Vagina (tissue), 2 donors: Measurements from ENCODE around the gene ZNF318. TPM values are rescaled to one million over a fixed set of nuclear protein-coding genes. Genes with fewer than 3 reads are reported as not detected.

Source experiments
- DNase-seq, 2 donors: peaks; one replicate each; pipeline ENCODE4 v3.0.0-alpha.2; 2017; ENCODE audit errors: extremely low spot score in 2 of 2
- H3K27ac ChIP-seq: fragments of 200-600 bp; sonication (generic); one replicate; pipeline ENCODE4 v1.5.1; 2019
- H3K27me3 ChIP-seq: fragments of 200-600 bp; sonication (generic); one replicate; pipeline ENCODE4 v1.5.1; 2019
- H3K36me3 ChIP-seq, 2 donors: fragments of 200-600 bp; sonication (generic); one replicate each; pipeline ENCODE4 v1.5.1; 2017 to 2019
- H3K4me1 ChIP-seq: fragments of 200-600 bp; sonication (generic); one replicate; pipeline ENCODE4 v1.5.1; 2019
- H3K4me3 ChIP-seq, 2 donors: fragments of 200-600 bp; sonication (generic); 1 replicate in 1 of 2; 2 replicates in 1 of 2; pipeline ENCODE4 v1.5.1; 2016 to 2019
- H3K9me3 ChIP-seq: fragments of 200-600 bp; sonication (generic); one replicate; pipeline ENCODE4 v1.5.1; 2019
- POLR2A ChIP-seq, 2 donors: fragments of 450-650 bp; IDR thresholded peaks; one replicate each; pipeline ENCODE4 v1.6.1; 2017; ENCODE audit warnings: antibody characterized with exemption in 2 of 2, mild to moderate bottlenecking in 2 of 2, moderate library complexity in 2 of 2
- POLR2AphosphoS5 ChIP-seq, 2 donors: sonication (generic); formaldehyde crosslinking; IDR thresholded peaks; one replicate each; pipeline ENCODE4 v1.9.0; 2017; ENCODE audit warnings: antibody characterized with exemption in 2 of 2, mild to moderate bottlenecking in 2 of 2, low read depth in 1 of 2; ENCODE audit not compliant: insufficient read depth in 1 of 2
- intact Hi-C: fragments of 100-400 bp; cut with DNase I; formaldehyde crosslinking; loops from one replicate; pipeline ENCODE4 v1.15.1; 2023
- total RNA-seq: library from RNA; depleted of rRNA; stranded (reverse); fragments of >200 nt; gene quantifications from one replicate; pipeline ENCODE4 v1.2.3, GENCODE V29; 2016
- TF ChIP-seq, protein P1 (sequence below), 3 experiments: fragments of 450-650 bp in 2 of 3; fragments of 200-600 bp in 1 of 3; sonication (generic) in 1 of 3; IDR thresholded peaks; one replicate each; pipeline ENCODE4 v1.5.1; 2017 to 2019; ENCODE audit warnings: antibody characterized with exemption in 3 of 3, mild to moderate bottlenecking in 2 of 3, moderate library complexity in 2 of 3

ZNF318 gene
- total RNA-seq, 1 donor from 2014 or later = 17.2 TPM

DNA sequence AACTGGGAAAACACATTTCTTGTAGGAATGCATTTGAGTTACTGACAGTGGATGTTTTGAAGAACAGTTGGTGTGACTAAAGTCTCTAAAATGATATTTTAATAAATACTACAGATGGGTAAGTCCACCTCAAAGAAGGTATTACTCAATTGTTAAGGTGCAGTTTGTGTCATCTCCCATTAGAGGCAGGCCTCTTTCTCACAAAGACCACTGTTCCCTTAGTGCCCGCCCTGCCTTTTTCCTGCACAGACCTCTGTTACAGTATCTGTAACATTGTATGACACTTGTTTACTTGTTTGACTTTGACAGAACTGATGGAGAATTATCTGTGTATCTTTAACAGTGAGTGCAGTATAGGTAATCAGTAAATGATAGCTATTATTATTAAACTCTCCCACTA lies 55.6 kb downstream of the ZNF318 start:
- no peak for DNase-seq
- intact Hi-C loops = no loop called here
- no peaks in the 10 kb centered on the region for H3K36me3 ChIP-seq
- no peak overlapping the region for H3K27ac ChIP-seq
- TF ChIP-seq POLR2A (IDR thresholded peaks at IDR 0.05) = no peak
- TF ChIP-seq, protein P1, sequence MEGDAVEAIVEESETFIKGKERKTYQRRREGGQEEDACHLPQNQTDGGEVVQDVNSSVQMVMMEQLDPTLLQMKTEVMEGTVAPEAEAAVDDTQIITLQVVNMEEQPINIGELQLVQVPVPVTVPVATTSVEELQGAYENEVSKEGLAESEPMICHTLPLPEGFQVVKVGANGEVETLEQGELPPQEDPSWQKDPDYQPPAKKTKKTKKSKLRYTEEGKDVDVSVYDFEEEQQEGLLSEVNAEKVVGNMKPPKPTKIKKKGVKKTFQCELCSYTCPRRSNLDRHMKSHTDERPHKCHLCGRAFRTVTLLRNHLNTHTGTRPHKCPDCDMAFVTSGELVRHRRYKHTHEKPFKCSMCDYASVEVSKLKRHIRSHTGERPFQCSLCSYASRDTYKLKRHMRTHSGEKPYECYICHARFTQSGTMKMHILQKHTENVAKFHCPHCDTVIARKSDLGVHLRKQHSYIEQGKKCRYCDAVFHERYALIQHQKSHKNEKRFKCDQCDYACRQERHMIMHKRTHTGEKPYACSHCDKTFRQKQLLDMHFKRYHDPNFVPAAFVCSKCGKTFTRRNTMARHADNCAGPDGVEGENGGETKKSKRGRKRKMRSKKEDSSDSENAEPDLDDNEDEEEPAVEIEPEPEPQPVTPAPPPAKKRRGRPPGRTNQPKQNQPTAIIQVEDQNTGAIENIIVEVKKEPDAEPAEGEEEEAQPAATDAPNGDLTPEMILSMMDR (IDR thresholded peaks at IDR 0.05) = no peak
- TF ChIP-seq POLR2AphosphoS5 (IDR thresholded peaks at IDR 0.05; ENCODE audit: insufficient read depth in 1 of 2, low read depth in 1 of 2) = no peak
- H3K4me3 ChIP-seq = no peak overlapping the region
- H3K9me3 ChIP-seq = no peaks in the 10 kb centered on the region
- H3K4me1 ChIP-seq = peaks cover 3% of the 10 kb centered on the region
- H3K27me3 ChIP-seq = no peaks in the 10 kb centered on the region

DNA sequence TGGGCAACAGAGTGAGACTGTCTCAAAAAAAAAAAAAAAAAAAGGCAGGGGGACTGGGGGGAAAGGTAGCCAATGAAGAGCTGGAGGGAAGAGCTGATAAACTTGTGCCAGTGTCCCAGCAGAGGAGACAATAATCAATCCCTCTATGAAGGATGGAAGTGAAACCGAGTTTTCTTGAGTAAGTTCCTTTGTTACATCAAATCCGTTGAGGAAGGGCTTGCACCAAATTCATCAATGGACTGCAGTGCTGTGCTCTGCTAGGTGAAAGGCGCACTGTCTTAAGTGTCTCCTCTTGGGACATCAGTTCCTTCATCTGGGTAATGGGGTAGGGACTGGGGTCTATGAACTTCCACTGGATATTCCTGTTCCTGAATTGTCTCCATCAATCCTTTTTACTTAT lies 57.8 kb downstream of the ZNF318 start:
- H3K27me3 ChIP-seq = no peaks in the 10 kb centered on the region
- no peak for TF ChIP-seq POLR2AphosphoS5 (IDR thresholded peaks at IDR 0.05; ENCODE audit: insufficient read depth in 1 of 2, low read depth in 1 of 2)
- TF ChIP-seq, protein P1 (IDR thresholded peaks at IDR 0.05) = no peak
- no peak for TF ChIP-seq POLR2A (IDR thresholded peaks at IDR 0.05)
- intact Hi-C loops = no loop called here

DNA sequence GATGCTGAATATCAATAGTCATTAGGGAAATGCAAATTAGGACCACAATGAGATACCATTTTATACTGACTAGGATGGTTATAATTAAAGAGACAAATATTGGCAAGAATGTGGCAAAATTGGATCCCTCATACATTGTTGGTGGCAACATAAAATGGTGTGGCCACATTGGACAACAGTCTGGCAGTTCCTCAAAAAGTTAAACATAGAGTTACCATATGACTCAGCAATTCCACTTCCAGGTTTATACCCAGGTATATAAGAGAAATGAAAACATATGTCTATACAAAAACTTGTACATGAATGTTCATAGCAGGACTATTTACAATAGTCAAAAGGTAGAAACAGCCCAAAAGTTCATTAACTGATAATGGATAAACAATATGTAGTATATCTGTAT lies 58.8 kb downstream of the ZNF318 start:
- no peak overlapping the region for H3K4me3 ChIP-seq
- H3K9me3 ChIP-seq = no peaks in the 10 kb centered on the region
- no peak for DNase-seq
- no peaks in the 10 kb centered on the region for H3K27me3 ChIP-seq
- intact Hi-C loops = no loop called here
- H3K36me3 ChIP-seq = no peaks in the 10 kb centered on the region
- H3K4me1 ChIP-seq = peaks cover 14% of the 10 kb centered on the region
- H3K27ac ChIP-seq = no peak overlapping the region
- TF ChIP-seq POLR2AphosphoS5 (IDR thresholded peaks at IDR 0.05; ENCODE audit: insufficient read depth in 1 of 2, low read depth in 1 of 2) (no peak), POLR2A (IDR thresholded peaks at IDR 0.05) (no peak)
- TF ChIP-seq, protein P1 (IDR thresholded peaks at IDR 0.05) = no peak

More for the DNA sequence above, 57.8 kb downstream of the ZNF318 start:
- no peak overlapping the region for H3K4me3 ChIP-seq
- DNase-seq = no peak
- H3K27ac ChIP-seq = no peak overlapping the region
- no peaks in the 10 kb centered on the region for H3K36me3 ChIP-seq
- no peaks in the 10 kb centered on the region for H3K9me3 ChIP-seq
- H3K4me1 ChIP-seq = peaks cover 14% of the 10 kb centered on the region

DNA sequence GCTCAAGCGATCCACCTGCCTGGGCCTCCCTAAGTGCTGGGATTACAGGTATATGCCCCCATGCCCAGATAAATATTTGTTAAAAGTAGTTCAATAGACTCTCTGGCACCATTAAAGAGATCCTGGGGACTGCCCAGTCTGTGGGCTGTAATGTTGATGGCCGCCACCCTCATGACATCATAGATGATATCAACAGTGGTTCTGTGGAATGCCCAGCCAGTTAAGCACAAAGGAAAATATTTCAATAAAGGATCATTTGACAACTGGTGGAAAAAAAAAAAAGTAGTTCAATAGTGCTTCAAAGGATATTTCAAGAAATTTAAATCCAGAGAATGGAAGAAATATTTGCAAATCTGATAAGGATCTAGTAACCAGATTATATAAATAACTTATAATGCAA lies 59.3 kb downstream of the ZNF318 start:
- peaks cover 14% of the 10 kb centered on the region for H3K4me1 ChIP-seq
- DNase-seq = no peak
- TF ChIP-seq POLR2A (IDR thresholded peaks at IDR 0.05) (no peak), POLR2AphosphoS5 (IDR thresholded peaks at IDR 0.05; ENCODE audit: insufficient read depth in 1 of 2, low read depth in 1 of 2) (no peak)
- TF ChIP-seq, protein P1 (IDR thresholded peaks at IDR 0.05) = no peak
- H3K36me3 ChIP-seq = no peaks in the 10 kb centered on the region
- no peaks in the 10 kb centered on the region for H3K9me3 ChIP-seq
- H3K27me3 ChIP-seq = no peaks in the 10 kb centered on the region
- intact Hi-C loops = no loop called here
- no peak overlapping the region for H3K4me3 ChIP-seq
- H3K27ac ChIP-seq = no peak overlapping the region

DNA sequence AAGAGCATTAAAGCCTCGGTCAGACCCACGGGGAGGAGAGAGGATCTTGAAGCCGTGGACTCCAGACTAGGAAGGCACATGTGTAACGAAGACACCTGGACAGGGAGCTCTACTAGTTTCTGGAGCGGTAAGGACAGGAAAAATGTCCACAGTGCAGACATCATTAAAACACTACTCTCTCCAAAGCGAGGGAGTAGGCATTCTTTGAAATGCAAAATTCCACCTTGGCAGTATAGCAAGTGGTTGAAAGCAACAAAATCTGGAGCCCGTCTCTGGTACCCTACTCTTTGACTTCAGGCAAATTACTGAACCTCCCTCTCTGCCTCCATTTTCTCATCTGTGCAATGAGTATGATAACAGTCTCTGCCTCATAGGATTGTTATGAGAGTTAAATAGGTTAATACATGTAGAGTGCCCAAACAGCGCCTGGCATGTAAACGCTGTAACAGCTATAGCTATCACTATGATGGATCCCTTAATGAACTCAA lies 60.4 kb downstream of the ZNF318 start:
- no peak for DNase-seq
- TF ChIP-seq POLR2A (IDR thresholded peaks at IDR 0.05) = no peak
- TF ChIP-seq, protein P1 (IDR thresholded peaks at IDR 0.05) = no peak
- Histone ChIP-seq H3K4me1 (peaks cover 14% of the 10 kb centered on the region), H3K4me3 (peak overlapping the region; percentile 36 to 44), H3K27ac (no peak overlapping the region), H3K36me3 (no peaks in the 10 kb centered on the region), H3K27me3 (no peaks in the 10 kb centered on the region), H3K9me3 (no peaks in the 10 kb centered on the region)
- intact Hi-C loops = no loop called here
